Hematopoietic multipotent progenitor cell treated with erythropoietin and hydrocortisone succinate and interleukin-3 and kit ligand, for 8 days (in vitro differentiated cells): ENCODE results near the gene NUTM2E.
"Not testable (repeated sequence)": the region's sequence is repeated elsewhere in the genome, so short reads cannot be mapped to it uniquely, and the experiment has no call there.

Experiments
- DNase-seq: peaks from one replicate; pipeline ENCODE4 v3.0.0-alpha.2; 2015

The NUTM2E gene

GRCh38 chr10:79826496-79827215 is at the start of gene NUTM2E:
Gene NUTM2E (plus strand): TSS chr10:79826739. CDS start chr10:79841741, 15,002 bp downstream.
- DNase-seq: peak; percentile 81

- DNase-seq: not testable (repeated sequence)
These were observed 48.5 kb upstream of the NUTM2E start for GRCh38 chr10:79777997-79778396.

- peak; percentile 88 for DNase-seq
These were observed 47.1 kb upstream of the NUTM2E start for GRCh38 chr10:79779310-79779938.

- DNase-seq: peak; percentile 33
These were observed 46.5 kb upstream of the NUTM2E start for GRCh38 chr10:79779992-79780391.

GRCh38 chr10:79781584-79781983 is 45.0 kb upstream of the NUTM2E start:
- DNase-seq: not testable (repeated sequence)

GRCh38 chr10:79787455-79787952 is 39.0 kb upstream of the NUTM2E start:
- DNase-seq: not testable (repeated sequence)

GRCh38 chr10:79789351-79789750 is 37.2 kb upstream of the NUTM2E start:
- DNase-seq: not testable (repeated sequence)

- not testable (repeated sequence) for DNase-seq
These were observed 34.5 kb upstream of the NUTM2E start for GRCh38 chr10:79791906-79792517.

GRCh38 chr10:79799337-79799736 is 27.2 kb upstream of the NUTM2E start:
- DNase-seq: not testable (repeated sequence)

- not testable (repeated sequence) for DNase-seq
These were observed 20.7 kb upstream of the NUTM2E start for GRCh38 chr10:79805857-79806256.

- not testable (repeated sequence) for DNase-seq
These were observed 14.6 kb upstream of the NUTM2E start for GRCh38 chr10:79811895-79812294.

- not testable (repeated sequence) for DNase-seq
These were observed 10.2 kb upstream of the NUTM2E start for GRCh38 chr10:79816290-79816689.

- not testable (repeated sequence) for DNase-seq
These were observed 3.2 kb upstream of the NUTM2E start for GRCh38 chr10:79823387-79823786.

- DNase-seq: not testable (repeated sequence)
These were observed 940 bp upstream of the NUTM2E start for GRCh38 chr10:79825587-79826011.

- not testable (repeated sequence) for DNase-seq
These were observed 426 bp upstream of the NUTM2E start for GRCh38 chr10:79826131-79826495.

GRCh38 chr10:79833833-79834232 is 7.3 kb downstream of the NUTM2E start:
- not testable (repeated sequence) for DNase-seq

GRCh38 chr10:79835891-79836290 is 9.4 kb downstream of the NUTM2E start:
- DNase-seq: not testable (repeated sequence)

GRCh38 chr10:79836891-79837290 is 10.4 kb downstream of the NUTM2E start:
- not testable (repeated sequence) for DNase-seq

GRCh38 chr10:79838441-79838840 is 11.9 kb downstream of the NUTM2E start:
- not testable (repeated sequence) for DNase-seq

GRCh38 chr10:79853191-79853854 is 26.8 kb downstream of the NUTM2E start:
- DNase-seq: not testable (repeated sequence)

GRCh38 chr10:79862269-79862668 is 35.7 kb downstream of the NUTM2E start:
- DNase-seq: not testable (repeated sequence)

- peak; percentile 36 for DNase-seq
These were observed 36.3 kb downstream of the NUTM2E start for GRCh38 chr10:79862803-79863202.
